CD4-positive, alpha-beta T cell treated with Interleukin-17A for 1 hour (primary cell): ENCODE data around the gene TRAF3IP3.

Source experiments
- DNase-seq: peaks from one replicate; pipeline ENCODE4 v3.0.0-alpha.2; 2020

TRAF3IP3 gene

GRCh38 chr1:209738270-209738669, 17.6 kb upstream of the TRAF3IP3 start:
- no peak for DNase-seq

- no peak for DNase-seq
Observed at GRCh38 chr1:209741193-209741592, 14.7 kb upstream of the TRAF3IP3 start.

GRCh38 chr1:209741889-209742288, 14.0 kb upstream of the TRAF3IP3 start:
- no peak for DNase-seq

- no peak for DNase-seq
Observed at GRCh38 chr1:209742409-209743144, 13.3 kb upstream of the TRAF3IP3 start.

GRCh38 chr1:209743145-209743482, 12.7 kb upstream of the TRAF3IP3 start:
- DNase-seq = no peak

GRCh38 chr1:209746451-209747165, 9.2 kb upstream of the TRAF3IP3 start:
- no peak for DNase-seq

GRCh38 chr1:209747580-209748262, 8.1 kb upstream of the TRAF3IP3 start:
- peak; percentile 92 for DNase-seq

GRCh38 chr1:209748620-209749019, 7.2 kb upstream of the TRAF3IP3 start:
- DNase-seq = no peak

- no peak for DNase-seq
Observed at GRCh38 chr1:209749205-209749604, 6.6 kb upstream of the TRAF3IP3 start.

GRCh38 chr1:209749670-209750323, 6.1 kb upstream of the TRAF3IP3 start:
- no peak for DNase-seq

GRCh38 chr1:209751627-209752231, 4.1 kb upstream of the TRAF3IP3 start:
- peak; percentile 41 for DNase-seq

GRCh38 chr1:209752890-209753289, 3.0 kb upstream of the TRAF3IP3 start:
- DNase-seq = no peak

GRCh38 chr1:209755256-209755655, 597 bp upstream of the TRAF3IP3 start:
- no peak for DNase-seq

GRCh38 chr1:209756615-209757445, 977 bp downstream of the TRAF3IP3 start:
- DNase-seq = peak; percentile 58

GRCh38 chr1:209758400-209758799, 2.5 kb downstream of the TRAF3IP3 start:
- DNase-seq = no peak

GRCh38 chr1:209759829-209760359, 4.0 kb downstream of the TRAF3IP3 start:
- no peak for DNase-seq

- DNase-seq = no peak
Observed at GRCh38 chr1:209761011-209761635, 5.3 kb downstream of the TRAF3IP3 start.

- DNase-seq = no peak
Observed at GRCh38 chr1:209766051-209766450, 10.2 kb downstream of the TRAF3IP3 start.

- DNase-seq = no peak
Observed at GRCh38 chr1:209767096-209767495, 11.2 kb downstream of the TRAF3IP3 start.

- peak; percentile 30 for DNase-seq
Observed at GRCh38 chr1:209767706-209768105, 11.9 kb downstream of the TRAF3IP3 start.

GRCh38 chr1:209768354-209768774, 12.5 kb downstream of the TRAF3IP3 start:
- peak; percentile 87 for DNase-seq
